GM18520 (cell line): ENCODE measurements around the gene NFIX.

Source experiments
- ATAC-seq: cut with Tn5 transposase; IDR thresholded peaks from one replicate; pipeline ENCODE4 v1.9.1; 2021; ENCODE audit not compliant: unreplicated experiment

Gene NFIX

DNA sequence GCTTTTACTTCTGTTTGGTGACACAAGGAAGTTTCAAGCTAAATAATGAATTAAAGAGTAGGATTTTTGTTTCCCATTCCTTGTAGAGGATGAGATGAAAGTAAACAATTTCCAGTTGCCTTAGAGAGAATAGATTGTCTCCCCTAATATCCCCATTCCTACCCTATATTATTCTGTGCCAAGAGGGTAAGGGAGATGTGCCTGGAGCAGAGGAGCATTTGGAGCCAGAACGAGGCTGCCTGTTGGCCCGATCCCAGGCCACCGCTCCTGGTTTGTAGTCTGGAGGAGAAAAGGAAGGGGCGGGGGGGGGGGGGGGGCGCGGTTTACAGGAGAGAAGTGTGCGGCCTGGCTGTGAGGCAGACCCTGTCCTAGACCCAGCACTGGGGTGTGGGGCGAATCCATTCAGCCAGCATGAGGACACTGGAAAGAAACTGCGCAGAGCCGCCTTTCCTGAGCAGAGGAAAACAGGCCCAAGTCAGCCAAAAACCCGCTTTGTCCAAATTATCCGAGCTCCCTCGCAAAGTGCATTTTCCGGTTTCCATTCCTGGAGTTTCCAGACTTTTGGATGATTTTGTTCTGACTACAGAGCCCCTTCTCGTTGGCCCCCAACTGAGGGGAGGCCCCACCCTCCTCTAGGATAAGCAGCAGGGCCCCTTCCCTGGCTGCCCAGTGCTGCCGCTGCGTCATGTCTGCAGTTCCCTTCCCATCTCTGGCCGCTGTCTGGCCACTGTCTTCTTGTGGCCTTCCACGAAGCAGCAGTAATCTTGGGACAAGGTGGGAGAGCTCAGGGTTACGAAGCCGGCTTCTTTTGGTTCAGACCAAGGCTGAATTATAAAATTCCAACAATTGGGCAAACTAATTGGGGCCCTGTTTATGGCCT is 23.0 kb downstream of the NFIX start:
- ATAC-seq = no peak

DNA sequence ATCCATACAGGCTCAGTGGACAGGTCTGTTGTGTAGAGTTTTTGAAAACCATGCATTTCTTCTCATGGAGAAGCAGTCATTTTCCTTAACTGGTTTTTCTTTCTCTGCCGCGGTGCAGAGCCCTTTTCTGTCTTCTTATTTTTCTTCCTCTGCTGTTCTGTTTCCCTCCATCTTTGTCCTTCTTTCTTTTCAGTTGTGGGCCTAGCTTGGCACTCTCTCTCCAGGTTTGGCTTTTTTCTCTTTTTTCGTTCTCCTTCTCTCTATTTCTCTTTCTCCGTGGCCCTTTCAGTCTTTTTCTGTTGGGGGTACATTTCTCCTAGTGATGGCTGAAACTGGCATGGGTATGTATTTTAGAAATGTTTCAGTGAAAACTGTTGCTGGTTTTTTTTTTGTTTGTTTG is 24.1 kb downstream of the NFIX start:
- no peak for ATAC-seq

DNA sequence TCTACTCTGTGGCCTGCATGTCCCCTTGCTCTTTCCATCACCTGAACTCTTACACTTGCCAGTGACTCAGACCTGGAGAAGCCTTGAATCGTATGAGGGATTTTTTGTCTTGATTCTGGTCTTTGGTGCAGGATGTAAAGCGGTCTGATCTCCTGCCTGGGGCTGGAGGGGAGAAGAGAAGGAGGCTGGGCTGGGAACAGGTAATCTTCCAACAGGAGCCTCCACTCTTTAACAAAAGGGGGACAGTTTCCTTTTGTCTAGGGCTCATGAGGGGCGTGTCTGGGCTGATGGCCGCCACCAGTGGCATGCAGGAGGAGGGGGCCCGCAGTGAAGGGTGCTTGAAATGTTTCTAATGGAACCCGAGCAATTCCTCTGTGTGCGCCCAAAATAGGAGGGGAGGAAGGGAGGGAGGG is 24.7 kb downstream of the NFIX start:
- ATAC-seq = no peak

DNA sequence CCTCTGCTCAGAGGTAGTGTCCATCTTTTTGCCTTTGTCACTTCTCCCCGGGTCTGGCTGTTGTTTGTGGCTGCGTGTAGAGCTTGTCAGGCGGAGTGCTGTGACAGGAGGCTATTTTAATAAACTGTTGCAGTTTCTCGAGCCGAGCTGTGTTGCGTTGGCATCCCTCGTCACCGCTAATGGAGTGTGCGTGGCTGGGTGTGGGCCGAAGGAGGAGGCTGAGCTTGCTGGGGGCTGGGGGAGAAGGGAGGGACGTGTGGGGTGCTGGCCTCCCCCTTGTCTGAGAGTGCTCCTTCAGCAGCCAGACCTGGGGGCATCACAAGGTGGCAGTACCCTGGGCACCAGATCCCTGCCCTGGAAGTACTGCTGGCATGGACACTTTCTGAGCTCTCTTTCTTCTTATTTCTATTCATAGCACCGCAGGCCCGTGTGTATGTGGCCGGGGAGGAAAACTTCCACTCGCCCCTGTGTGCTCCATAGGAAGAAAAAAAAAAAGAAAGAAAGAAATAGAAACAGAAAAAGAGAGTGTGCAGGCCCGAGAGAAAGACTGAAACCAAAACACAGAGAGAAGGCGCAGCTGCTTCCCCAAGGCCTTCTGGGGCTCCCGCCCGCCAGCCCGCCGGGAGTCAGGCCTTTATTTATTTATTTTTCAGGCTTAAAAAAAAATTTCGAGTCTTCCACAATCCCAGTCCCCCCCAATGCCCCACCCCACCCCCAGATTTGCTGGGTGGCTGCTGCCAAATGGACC is 27.0 kb downstream of the NFIX start:
- ATAC-seq = no peak

DNA sequence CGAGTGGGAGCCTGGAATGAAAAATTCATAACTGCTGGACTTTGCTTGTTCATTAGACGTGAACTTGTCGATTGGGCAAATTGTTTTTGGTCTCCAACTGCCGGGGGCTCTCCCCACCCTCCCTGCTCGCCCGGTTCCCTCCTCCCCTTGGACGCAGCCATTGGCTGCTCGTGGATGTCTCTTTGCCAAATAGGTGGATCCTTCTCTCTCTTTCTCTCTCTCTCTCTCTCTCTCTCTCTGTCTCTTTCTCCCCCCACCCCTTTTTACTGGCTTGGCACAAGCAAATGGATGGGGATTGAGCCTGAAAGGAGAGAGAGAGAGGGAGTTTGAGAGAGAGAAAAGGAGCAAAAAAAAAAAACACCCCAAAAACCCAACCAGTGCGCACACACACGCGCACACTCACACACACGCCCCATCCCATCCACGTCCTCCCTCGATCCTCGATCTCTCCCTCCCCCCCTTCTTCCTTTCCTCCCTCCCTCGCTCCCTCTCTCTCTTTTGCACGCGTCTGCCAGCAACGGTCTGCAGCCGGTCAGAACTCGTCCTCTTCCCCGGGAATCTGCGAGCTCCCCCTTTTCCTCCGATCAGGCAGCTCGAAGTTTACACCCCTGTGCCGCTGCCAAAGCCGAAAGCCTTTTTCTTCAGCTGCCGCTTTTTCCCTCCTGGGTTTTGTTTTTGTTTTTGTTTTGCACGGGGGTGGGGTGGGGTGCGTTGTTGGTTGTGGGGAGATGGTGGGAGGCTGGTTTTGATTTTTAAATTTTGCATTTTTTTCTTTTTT is 27.8 kb downstream of the NFIX start:
- ATAC-seq = no peak

DNA sequence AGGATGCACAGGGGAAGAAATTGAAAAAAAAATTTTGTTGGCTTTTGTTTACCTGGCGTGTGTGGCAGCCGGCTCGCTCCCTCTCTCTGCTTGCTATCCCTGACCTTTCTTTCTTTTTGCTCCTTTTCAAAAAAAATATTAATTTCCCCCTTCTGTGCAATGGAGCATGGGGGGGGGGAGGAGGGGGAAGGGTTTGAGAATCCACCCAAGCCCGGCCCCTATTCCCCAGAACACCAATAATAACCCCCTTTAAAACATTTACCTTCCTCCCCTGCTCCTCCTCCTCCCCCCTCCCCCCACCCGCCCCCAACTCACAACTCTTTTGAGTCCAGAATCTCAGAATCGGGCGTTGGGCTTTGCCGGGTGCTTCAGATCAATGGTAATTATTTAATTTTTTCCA is 28.4 kb downstream of the NFIX start:
- no peak for ATAC-seq

DNA sequence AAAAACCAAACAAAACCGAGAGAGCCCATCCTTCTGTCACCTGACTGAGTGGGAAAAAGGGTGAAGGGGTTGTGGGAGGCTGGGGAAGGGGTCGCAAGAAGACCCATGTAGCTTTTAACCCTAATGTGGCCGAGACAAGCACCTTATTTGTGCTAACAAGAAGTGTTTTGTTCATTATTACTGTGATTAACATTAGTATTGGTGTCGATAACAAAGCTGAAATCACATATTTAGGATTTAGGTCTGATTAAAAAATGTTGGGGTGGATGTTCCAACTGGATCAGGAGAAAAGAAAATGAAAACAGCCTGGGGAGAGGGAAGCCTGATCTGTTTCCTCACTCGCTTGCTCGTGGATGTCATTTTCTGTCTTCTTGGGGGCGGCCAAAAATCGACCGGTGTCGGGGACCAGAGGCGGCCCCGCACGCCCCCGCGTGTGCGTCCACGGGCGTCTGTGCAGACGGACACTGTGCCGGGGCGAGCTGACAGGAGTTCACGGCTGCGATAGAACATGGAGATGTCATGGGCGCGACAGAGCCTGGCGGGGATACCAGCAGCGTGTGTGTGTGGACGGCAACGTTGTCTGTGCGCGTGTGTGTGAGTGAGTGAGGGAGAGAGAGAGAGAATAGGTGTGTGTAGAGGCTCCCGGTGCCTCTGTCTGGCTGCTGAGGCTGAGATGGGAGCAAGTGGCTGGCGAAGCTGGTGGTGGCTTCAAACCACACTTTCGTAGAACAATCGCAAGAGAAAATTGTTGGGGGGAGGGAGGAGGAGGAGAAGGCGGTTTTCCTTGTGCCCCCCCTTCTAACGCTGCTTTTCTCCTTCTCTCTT is 29.1 kb downstream of the NFIX start:
- ATAC-seq = no peak

DNA sequence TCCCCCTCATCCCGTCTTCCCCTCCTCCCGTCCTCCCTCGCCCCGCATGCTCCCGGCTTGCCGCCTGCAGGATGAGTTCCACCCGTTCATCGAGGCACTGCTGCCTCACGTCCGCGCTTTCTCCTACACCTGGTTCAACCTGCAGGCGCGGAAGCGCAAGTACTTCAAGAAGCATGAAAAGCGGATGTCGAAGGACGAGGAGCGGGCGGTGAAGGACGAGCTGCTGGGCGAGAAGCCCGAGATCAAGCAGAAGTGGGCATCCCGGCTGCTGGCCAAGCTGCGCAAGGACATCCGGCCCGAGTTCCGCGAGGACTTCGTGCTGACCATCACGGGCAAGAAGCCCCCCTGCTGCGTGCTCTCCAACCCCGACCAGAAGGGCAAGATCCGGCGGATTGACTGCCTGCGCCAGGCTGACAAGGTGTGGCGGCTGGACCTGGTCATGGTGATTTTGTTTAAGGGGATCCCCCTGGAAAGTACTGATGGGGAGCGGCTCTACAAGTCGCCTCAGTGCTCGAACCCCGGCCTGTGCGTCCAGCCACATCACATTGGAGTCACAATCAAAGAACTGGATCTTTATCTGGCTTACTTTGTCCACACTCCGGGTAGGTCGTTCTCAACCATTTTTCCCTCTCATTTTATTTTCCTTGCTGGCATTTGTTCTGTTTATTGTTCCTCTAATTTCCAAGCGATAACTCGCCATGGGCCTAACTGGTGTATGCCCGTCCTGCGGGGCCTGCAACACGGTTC is 29.8 kb downstream of the NFIX start:
- ATAC-seq = no peak

DNA sequence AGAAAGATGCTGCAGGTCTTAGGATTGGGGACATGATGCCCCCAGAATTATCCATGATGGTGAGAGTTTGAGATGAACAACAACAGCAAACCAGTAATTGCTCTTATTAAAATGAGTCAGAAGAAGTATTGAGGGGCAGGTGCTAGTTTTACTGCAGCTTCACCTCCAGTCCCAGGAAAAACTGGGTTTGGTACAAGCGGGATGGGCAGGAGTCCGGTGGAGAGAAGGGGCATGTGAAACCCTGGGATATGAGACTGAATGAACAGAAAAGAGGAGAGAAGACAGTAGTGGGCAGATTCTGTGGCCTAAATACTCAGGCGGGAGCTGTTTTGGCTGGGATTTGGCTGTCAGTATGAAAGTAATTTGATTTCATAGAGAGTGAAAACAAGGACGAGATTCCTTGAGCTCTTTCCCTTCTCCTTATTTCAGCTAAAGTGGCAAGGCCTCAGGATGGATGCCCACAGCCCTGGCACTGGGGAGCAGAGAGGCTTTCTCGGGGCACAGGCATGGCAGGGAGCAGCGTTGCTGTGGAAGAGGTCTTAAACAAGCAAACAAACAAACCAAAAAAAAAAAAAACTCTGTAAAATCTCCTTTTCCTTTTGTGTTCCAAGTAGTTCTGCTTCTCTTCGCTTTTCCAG is 30.7 kb downstream of the NFIX start:
- ATAC-seq = no peak

DNA sequence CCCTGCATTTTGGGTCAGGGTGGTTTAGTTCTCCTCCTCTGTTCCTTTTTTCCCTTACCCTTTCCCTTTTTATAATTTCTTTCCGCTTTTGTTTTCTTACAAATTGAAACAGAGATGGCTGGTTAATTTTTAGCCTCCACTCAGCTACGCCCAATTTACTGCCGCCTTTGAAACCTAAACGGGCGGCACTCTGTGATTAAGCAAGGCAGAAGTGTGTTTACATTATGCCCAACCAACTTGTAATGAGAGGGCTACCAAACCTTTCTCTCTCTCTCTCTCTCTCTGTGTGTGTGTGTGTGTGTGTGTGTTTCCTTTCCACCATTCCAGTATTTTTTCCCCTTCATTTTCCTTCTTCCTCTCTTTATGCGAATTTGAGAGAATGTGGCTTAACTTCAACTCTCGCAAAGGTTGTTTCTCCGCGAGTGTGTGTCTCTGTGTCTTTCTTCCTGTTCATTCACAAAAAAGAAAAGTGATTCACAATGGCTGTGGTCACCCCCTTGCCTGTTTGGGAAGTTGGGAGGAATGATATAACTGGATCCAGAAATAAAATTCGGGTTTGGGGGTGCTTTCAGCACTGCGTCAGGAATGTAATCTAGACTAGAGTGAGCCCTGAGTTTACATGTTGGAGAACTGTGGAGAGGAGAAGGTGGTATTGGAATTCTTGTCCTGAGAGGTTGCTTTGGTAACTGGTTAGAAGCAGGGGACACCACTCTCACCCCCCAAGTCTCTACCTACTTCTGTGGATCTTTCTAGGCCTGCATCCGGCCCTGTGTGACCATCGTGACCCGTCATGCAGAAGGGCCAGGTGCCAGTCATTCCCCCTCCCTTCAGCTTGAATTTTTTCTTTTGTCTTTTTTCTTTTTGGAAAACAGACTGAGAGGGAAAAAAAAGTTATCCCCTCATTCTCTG is 31.4 kb downstream of the NFIX start:
- ATAC-seq = no peak

DNA sequence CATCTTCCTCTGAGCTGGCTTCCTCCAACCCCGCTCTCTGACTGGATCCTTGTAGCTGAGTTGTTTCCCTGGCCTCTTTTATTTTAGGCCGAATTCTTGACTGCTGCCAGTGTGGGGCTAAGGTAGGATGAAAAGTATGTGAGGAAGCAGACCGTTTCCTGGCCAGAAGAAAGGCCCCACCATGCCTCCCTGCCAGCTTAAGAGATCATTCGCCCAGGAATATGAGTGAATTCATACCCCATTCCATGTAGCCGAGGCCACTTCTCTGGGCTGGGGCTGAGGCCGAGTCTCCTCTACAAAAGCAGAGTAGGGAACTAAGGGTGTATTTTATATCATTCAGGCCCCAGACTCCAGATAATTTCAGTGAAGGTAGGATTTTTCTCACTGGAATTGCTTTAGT is 32.3 kb downstream of the NFIX start:
- ATAC-seq = no peak

DNA sequence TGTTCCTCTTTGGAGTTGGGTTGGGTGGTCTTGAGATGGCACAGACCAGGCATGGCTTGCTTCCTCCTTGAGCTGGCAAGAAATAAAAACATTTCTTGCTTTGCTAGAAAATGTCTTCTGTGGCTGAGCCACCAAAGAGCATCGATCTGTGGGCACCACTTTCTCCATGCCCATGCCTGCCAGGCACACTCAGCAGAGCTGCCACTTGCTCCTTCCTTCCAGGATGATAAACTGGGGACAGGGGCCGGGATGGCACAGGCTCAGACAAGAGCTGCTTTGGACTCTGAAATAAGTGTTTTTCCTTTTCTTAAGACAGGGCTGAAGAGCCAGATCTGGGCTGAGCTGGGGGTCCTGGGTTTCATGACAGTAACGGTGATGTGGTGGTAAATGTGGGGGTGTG is 32.8 kb downstream of the NFIX start:
- no peak for ATAC-seq

DNA sequence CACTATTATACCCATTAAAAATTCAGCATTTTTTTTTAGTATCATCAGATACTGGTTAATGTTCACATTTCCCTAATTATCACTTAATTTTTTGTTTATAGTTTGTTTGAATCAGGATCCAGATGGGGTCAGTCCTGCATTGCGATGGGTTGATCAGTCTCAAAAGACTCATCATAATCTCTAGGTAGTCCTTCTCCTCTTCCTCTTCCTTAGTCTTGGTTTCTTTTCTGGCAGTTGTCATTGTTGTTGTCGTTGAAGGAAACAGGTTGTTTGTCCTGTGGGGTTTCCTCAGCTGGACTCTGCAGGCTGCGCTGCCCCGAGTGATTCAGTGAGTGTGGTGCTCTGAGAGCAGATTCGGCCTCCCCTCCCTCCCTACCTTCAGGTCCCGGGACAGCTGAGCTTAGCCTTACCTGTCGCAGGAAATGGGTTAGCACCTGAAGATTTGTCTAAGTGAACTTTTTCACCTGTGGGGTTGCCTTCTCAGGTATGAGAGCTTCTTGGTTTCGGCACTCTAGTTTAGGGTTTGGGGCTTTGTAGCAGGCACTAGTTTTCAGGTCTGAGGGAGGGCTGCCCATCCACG is 34.1 kb downstream of the NFIX start:
- ATAC-seq = no peak

DNA sequence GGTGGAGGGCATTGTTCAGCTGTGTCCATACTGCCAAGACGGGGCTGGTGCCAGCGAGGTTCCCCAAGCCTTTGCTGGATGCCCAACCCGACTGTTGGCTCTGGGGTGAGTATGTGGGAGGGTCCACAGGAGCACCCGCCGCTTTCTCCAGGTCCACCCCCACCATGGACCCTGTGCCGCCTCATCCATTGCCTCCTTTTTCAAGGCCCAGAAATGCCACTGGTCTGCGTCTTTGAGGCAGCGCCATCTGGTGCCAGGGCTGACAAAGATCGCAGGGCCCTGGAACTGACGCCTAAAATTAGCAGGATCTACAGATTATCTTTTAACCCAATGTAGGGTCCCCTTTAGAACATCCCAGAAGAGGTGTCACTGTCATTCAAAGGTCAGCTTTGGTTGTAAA is 34.6 kb downstream of the NFIX start:
- no peak for ATAC-seq

DNA sequence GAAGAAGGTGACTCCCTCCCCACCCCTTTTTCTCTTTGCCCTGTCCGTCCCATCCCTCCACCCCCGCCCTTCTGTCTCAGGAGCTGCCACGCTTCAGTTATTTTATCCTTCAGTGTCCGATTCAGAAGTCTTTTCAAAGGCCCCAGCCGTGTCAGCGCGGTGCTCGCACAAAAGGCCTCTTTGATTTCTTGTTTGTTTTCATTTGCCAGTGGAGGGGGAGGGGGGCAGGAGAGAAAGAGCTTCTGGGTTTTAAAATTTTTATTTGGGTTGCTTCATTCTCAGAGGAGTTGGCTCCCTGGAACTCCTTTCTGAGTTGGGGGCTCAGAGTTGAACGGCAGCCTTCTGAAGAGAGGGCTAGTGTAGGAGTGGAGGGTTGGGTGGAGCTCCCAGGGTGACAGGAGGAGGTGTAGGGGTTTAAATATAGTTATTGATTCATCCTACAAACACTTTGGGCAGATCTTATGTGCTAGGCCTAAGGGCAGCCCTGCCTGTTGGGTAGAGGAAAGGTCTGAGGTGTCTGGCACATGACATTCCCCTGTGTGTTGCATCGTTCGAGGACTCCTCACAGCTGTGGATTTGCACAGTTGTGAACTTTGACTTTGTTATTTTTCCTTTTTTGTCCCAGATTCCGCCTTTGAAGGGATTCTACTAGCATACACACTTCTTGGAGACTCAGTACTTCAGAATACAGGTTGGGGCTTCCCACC is 36.8 kb downstream of the NFIX start:
- ATAC-seq = no peak

DNA sequence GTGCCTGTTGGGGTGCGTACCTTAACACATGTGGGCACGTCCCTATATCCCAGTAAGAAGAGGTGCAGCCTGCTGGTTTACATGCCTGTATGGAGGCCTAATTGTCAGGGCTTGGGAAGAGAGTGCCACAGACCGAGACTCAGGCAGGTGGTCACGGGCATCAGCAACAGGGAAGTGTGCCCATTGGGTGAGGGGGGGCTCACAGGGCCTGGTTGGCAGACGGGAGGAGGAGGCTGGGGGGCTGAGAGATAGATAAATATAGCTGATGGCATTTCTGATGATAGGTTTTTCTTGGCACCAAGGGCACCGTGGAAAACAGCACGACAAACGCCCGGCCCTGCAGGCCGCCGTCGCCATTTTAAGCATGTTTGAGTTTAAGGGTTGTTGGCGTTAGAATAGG is 37.6 kb downstream of the NFIX start:
- no peak for ATAC-seq

DNA sequence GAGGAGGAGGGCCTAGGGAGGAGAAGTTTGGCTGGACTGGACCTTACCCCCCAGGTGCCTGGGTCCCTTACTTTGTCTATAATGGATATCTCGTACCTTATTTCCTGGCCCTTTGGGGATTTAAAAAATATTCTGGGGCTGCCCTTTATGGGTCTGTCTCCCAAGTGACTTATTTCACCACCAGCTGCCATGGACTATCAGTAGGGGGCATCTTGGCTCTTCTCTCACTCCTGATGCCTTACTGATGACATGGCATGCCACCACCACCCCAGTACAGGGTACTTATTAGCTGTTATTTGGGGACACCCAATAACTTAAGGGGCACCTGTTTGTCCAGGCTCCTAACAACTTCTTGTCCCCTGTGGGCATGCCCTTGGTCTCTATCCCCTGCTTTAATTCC is 38.0 kb downstream of the NFIX start:
- ATAC-seq = no peak
